Activated CD4-positive, alpha-beta T cell treated with anti-CD3 and anti-CD28 coated beads for 36 hours (primary cell): ENCODE results near the gene S1PR5. TPM values are rescaled to one million over a fixed set of nuclear protein-coding genes. Genes with fewer than 3 reads are reported as not detected.
"Not testable (repeated sequence)": the region's sequence is repeated elsewhere in the genome, so short reads cannot be mapped to it uniquely, and the experiment has no call there.

Experiments
- ATAC-seq: fragments of 200-7000 bp; cut with Tn5 transposase; one replicate; pipeline ENCODE4 v1.10.0; 2021; ENCODE audit warnings: mild to moderate bottlenecking, moderate library complexity
- CTCF ChIA-PET: fragments of 350-600 bp; sonication (Branson Sonifier 250); formaldehyde crosslinking; loops from one replicate; lab custom pipeline; 2021; ENCODE audit warnings: antibody characterized with exemption; lab: Charles Lee
- POLR2A ChIA-PET: fragments of 350-600 bp; sonication (Branson Sonifier 250); formaldehyde crosslinking; loops from one replicate; lab custom pipeline; 2021; ENCODE audit warnings: antibody characterized with exemption, inconsistent platforms; lab: Charles Lee
- DNase-seq: peaks from one replicate; pipeline ENCODE4 v3.0.0-alpha.2; 2020
- H3K27ac Mint-ChIP-seq: one replicate; pipeline ENCODE4 v1.8.0; 2021; ENCODE audit warnings: mixed read lengths
- H3K27me3 Mint-ChIP-seq: one replicate; pipeline ENCODE4 v1.8.0; 2021; ENCODE audit warnings: mixed read lengths
- H3K36me3 Mint-ChIP-seq: one replicate; pipeline ENCODE4 v1.8.0; 2021; ENCODE audit warnings: low read depth, mixed read lengths
- H3K4me1 Mint-ChIP-seq: one replicate; pipeline ENCODE4 v1.8.0; 2021; ENCODE audit warnings: mixed read lengths
- H3K4me3 Mint-ChIP-seq: one replicate; pipeline ENCODE4 v1.8.0; 2021; ENCODE audit warnings: mild to moderate bottlenecking, moderate library complexity, mixed read lengths
- H3K9me3 Mint-ChIP-seq: one replicate; pipeline ENCODE4 v1.8.0; 2021; ENCODE audit warnings: low read depth, mixed read lengths
- intact Hi-C, 2 experiments: fragments of 100-400 bp; cut with DNase I in 1 of 2; cut with micrococcal nuclease in 1 of 2; formaldehyde crosslinking; loops; one replicate each; pipeline versions ENCODE4 v1.14.2 to v1.15.1; 2022 to 2024; cut with DNase I, micrococcal nuclease
- total RNA-seq, 2 experiments: library from RNA; stranded (reverse); gene quantifications; one replicate each; pipeline ENCODE4 v1.2.3, GENCODE V29; 2021

Gene S1PR5
- total RNA-seq, 2 experiments from 2014 or later, result 0.07 to 0.11 TPM

DNA sequence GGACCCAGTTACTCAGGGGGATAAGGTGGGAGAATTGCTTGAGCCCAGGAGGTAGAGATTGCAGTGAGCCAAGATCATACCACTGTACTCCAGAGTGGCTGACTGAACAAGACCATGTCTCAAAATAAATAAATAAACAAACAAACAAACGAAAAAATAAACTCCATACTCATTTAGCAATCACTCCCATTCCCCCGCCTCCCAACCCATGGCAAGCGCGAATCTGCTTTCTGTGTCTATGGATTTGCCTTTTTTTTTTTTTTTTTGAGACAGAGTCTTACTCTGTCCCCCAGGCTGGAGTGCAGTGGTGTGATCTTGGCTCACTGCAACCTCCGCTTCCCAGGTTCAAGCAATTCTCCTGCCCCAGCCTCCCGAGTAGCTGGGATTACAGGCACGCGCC is 9.6 kb upstream of the S1PR5 start:
- CTCF ChIA-PET, DNase-seq, H3K27ac Mint-ChIP-seq, ATAC-seq, intact Hi-C loops, H3K4me3 Mint-ChIP-seq, H3K36me3 Mint-ChIP-seq, H3K9me3 Mint-ChIP-seq, H3K27me3 Mint-ChIP-seq, H3K4me1 Mint-ChIP-seq, POLR2A ChIA-PET: not testable (repeated sequence)

DNA sequence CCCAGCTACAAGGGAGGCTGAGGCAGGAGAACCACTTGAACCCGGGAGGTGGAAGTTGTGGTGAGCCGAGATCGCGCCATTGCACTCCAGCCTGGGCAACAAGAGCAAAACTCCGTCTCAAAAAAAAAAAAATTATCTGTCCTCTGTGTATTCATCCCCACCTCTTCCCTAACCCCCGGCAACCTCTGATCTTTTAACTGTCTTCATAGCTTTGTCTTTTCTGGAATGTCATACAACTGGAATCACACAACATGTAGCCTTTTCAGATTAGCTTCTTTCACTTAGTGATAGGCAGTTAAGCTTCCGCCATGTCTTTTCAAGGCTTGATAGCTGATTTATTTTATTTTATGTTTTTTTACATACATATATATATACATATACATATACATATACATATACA is 8.4 kb upstream of the S1PR5 start:
- CTCF ChIA-PET, result interaction anchor here (0.7 to 1.3 kb wide), 3 partner anchors 10 to 944 kb away, joined by 3 read pairs; no protein-coding TSS in a partner anchor
- H3K9me3 Mint-ChIP-seq, result no peaks in the 10 kb centered on the region

DNA sequence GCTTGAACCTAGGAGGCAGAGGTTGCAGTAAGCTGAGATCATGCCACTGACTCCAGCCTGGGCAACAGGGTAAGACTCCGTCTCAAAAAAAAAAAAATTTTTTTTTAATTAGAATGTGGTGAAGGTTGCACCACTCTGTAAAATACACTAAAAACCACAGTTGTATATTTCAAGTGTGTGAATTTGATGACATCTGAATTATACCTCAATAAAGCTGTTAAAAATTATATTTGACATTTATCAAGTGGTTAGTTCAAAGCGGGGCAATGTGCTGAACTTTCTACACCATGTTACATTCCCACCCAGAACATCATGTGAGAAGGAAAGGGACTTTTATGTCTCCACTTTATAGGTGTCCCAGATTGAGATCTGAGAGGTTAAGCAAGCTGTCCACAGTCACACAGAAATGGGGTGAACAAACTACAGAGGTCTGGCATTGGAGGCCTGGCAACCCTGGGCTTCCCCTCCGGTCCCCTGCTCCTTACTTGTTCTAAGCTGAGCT is 5.9 kb upstream of the S1PR5 start:
- Mint-ChIP-seq H3K9me3 (no peaks in the 10 kb centered on the region), H3K4me3 (no peak overlapping the region), H3K27me3 (peaks cover 16% of the 10 kb centered on the region), H3K27ac (no peak overlapping the region), H3K36me3 (no peaks in the 10 kb centered on the region), H3K4me1 (peaks cover 13% of the 10 kb centered on the region)
- ATAC-seq (no peak), DNase-seq (no peak)
- ChIA-PET POLR2A (interaction anchor here (0.6 kb wide), 1 partner anchor 49 kb away, joined by 3 read pairs; no protein-coding TSS in a partner anchor), CTCF (interaction anchor here (0.8 to 1.3 kb wide), 5 partner anchors 13 to 180 kb away, joined by 3 to 4 read pairs (median 3); no protein-coding TSS in a partner anchor)
- intact Hi-C loops, result no loop called here

More for the DNA sequence above, 8.4 kb upstream of the S1PR5 start:
- Mint-ChIP-seq H3K36me3 (no peaks in the 10 kb centered on the region), H3K27me3 (no peaks in the 10 kb centered on the region), H3K27ac (no peak overlapping the region), H3K4me3 (no peak overlapping the region), H3K4me1 (no peaks in the 10 kb centered on the region)
- ATAC-seq (no peak), DNase-seq (no peak)
- intact Hi-C loops, result no loop called here
- POLR2A ChIA-PET, result no interaction called here

DNA sequence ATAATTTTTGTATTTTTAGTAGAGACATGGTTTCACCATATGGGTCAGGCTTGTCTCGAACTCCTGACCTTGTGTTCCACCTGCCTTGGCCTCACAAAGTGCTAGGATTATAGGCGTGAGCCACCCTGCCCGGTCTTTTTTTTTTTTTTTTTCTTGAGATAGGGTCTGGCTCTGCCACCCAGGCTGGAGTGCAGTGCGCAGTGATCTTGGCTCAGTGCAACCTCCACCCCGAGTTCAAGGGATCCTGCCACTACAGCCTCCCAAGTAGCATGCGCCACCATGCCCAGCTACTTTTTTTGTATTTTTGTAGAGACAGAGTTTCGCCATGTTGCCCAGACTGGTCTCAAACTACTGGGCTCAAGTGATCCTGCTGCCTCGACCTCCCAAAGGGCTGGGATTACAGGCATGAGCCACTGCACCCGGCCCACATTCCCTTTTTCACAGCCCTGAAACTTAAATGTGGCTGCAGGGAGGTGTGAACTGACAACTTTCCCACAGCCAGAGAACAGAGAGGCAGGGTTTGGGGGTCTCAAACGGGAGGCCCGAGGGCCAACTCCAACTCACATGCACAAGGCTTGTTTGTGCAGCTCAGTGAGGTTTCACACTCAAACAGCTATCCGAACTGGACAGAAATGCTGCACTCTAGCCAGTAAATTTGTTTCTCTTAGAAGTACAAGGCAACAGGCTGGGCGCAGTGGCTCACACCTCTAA is 4.4 kb upstream of the S1PR5 start:
- ChIA-PET POLR2A (no interaction called here), CTCF (interaction anchor here (0.6 kb wide), 1 partner anchor 12 kb away, joined by 3 read pairs; no protein-coding TSS in a partner anchor)
- ATAC-seq (no peak), DNase-seq (no peak)
- peaks cover 23% of the 10 kb centered on the region for H3K27me3 Mint-ChIP-seq
- H3K27ac Mint-ChIP-seq, result no peak overlapping the region
- no peak overlapping the region for H3K4me3 Mint-ChIP-seq
- intact Hi-C loops, result no loop called here
- peaks cover 19% of the 10 kb centered on the region for H3K4me1 Mint-ChIP-seq
- H3K36me3 Mint-ChIP-seq, result no peaks in the 10 kb centered on the region
- H3K9me3 Mint-ChIP-seq, result no peaks in the 10 kb centered on the region

DNA sequence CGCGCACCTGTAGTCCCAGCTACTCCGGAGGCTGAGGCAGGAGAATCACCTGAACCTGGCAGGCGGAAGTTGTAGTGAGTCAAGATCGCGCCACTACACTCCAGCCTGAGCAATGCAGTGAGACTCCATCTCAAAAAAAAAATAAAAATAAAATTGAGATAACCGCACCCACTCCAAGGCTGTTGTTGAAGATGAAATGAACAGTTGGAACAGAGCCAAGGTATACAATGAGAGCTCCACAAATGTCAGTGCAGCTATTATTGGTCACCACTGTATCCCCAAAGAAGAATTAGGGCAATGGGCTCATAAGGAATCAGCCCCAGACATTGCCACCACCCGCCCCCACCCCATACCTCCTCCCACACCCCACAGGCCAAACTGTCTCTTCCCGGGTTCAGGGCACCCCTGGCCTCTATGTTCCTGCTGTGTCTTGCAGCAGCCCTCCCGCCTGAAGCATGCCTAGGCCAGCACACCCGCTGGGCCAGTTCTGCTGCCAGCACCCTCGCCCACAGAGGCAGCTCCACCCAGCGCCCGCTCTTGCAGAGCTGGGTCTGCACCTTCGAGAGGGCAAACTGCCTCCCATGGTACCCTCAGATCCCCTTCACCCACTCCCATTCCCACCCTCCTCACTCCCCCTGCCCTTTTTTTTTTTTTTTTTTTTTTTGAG is 3.5 kb upstream of the S1PR5 start:
- CTCF ChIA-PET, result interaction anchor here (0.9 kb wide), 1 partner anchor 13 kb away, joined by 3 read pairs; no protein-coding TSS in a partner anchor
- POLR2A ChIA-PET, result no interaction called here
- H3K4me3 Mint-ChIP-seq, result no peak overlapping the region
- H3K4me1 Mint-ChIP-seq, result peaks cover 20% of the 10 kb centered on the region
- intact Hi-C loops, result no loop called here
- H3K36me3 Mint-ChIP-seq, result no peaks in the 10 kb centered on the region
- no peak for DNase-seq
- no peaks in the 10 kb centered on the region for H3K9me3 Mint-ChIP-seq
- no peak for ATAC-seq
- no peak overlapping the region for H3K27ac Mint-ChIP-seq
- H3K27me3 Mint-ChIP-seq, result peaks cover 30% of the 10 kb centered on the region

DNA sequence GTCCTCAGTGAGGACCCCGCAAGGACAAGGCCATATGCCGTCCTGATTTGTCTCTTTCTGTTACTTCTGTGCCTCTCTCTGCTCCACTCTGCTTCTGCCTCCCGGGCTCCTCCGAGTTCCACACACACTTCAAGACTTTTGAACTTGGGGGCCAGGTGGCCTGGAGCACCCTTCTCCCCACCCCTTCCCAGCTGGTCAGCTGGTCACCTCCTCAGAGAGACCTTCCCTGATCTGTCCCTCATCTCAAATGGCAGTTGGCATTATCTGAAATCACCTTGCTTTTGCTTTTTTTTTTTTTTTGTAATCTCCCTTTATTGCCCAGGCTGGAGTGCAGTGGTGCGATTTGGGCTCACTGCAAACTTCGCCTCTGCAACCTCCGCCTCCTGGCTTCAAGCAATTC is 2.2 kb upstream of the S1PR5 start:
- ChIA-PET POLR2A (no interaction called here), CTCF (interaction anchor here (0.6 to 0.9 kb wide), 3 partner anchors 11 to 64 kb away, joined by 3 read pairs; no protein-coding TSS in a partner anchor)
- H3K27me3 Mint-ChIP-seq, result peaks cover 43% of the 10 kb centered on the region
- H3K27ac Mint-ChIP-seq, result no peak overlapping the region
- H3K36me3 Mint-ChIP-seq, result no peaks in the 10 kb centered on the region
- no peak for ATAC-seq
- no peak for DNase-seq
- intact Hi-C loops, result loop anchor here (5.0 to 10.0 kb wide), 2 partner anchors 225 to 227 kb away; no protein-coding TSS in a partner anchor
- no peak overlapping the region for H3K4me3 Mint-ChIP-seq
- peaks cover 21% of the 10 kb centered on the region for H3K4me1 Mint-ChIP-seq
- no peaks in the 10 kb centered on the region for H3K9me3 Mint-ChIP-seq

DNA sequence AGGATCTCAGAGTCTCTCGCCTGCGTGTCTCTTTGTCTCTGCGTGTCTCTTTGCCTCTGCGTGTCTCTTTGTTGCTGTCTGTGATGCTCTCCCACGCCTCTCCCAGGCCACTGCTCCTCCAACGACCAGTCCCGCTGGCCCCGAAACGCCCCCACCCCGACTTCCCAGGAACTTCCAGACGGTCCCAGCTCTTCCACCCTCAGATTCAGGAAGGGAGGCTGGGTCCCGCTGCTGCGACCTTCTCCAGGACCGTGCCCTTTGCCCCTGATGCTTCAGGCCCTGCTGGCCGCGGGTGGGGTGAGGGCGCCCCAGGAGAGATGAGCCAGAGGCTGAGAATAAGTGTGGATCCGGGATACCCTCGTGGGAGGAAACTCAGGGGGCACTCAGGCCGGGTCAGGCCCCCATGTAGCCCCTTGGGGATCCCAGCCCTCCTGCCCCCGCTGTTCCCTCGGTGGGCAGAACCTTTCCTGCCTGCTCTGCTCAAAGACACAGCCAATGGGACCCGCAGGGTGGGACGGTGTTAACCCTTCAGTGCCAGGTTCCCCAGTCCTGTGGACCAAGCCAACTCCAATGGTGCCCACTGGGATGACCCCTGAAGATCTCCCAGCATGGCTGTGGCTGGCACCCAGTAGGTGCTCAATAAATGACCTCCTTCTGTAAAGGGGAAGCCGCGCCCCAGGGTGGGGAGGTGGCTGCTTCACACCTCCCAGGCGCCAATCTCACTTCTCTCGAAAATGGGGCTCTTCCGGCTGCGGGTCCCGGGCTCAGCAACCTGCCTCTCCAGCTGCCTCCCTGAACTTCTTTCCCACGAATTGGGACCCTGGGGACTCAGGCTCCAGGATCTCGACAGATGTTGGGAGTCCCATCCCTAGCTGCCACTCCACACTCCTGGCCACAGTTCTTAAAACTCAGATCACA is 1.5 kb upstream of the S1PR5 start:
- ATAC-seq, result no peak
- ChIA-PET POLR2A (no interaction called here), CTCF (interaction anchor here (0.6 to 0.7 kb wide), 3 partner anchors 36 to 100 kb away, joined by 3 to 4 read pairs (median 3); no protein-coding TSS in a partner anchor)
- Mint-ChIP-seq H3K36me3 (no peaks in the 10 kb centered on the region), H3K9me3 (no peaks in the 10 kb centered on the region), H3K4me3 (peak overlapping the region; percentile 15), H3K4me1 (peaks cover 24% of the 10 kb centered on the region), H3K27ac (no peak overlapping the region), H3K27me3 (peaks cover 45% of the 10 kb centered on the region)
- intact Hi-C loops, result loop anchor here (5.0 to 10.0 kb wide), 2 partner anchors 224 to 226 kb away; no protein-coding TSS in a partner anchor
- no peak for DNase-seq

DNA sequence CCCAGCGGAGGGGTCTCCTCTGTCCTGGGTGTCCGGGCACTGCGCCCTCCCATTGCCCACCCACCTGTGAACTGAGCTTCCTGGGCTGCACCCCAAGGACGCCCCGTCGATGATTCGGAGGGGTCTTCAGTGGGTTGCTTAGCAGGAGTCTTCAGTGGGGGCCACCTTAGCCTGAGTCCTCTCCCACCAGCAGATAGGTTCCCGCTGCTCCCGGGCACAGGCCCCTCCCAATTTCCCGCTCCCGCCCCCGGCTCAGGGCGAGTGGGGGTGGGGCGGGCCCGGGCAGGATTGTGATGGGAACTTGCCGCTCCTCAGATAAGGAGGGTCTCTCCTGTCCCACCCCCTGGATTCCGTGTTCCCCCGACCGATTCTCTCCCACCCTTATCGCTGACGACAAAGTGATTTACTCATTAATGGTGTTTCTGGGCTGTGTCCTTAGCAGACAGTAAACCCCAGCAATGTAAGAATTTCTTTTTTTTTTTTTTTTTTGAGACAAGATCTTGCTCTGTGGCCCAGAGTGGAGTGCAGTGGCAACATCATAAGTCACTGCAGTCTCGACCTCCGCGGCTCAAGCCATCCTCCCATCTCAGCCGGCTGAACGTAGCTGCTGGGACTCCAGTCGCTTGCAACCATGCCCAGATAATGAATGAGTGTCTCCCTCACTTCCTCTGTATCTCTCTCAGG is 655 bp upstream of the S1PR5 start:
- ATAC-seq, result peak; percentile 43
- Mint-ChIP-seq H3K27me3 (peaks cover 53% of the 10 kb centered on the region), H3K27ac (no peak overlapping the region), H3K4me1 (peaks cover 24% of the 10 kb centered on the region), H3K4me3 (peak overlapping the region; percentile 15), H3K9me3 (no peaks in the 10 kb centered on the region), H3K36me3 (no peaks in the 10 kb centered on the region)
- ChIA-PET POLR2A (no interaction called here), CTCF (interaction anchor here (0.6 to 1.7 kb wide), 6 partner anchors 14 to 200 kb away, joined by 3 to 4 read pairs (median 4); partner anchors contain the start of gene DNM2)
- intact Hi-C loops, result loop anchor here (5.0 to 10.0 kb wide), 2 partner anchors 223 to 226 kb away; no protein-coding TSS in a partner anchor
- DNase-seq, result no peak

DNA sequence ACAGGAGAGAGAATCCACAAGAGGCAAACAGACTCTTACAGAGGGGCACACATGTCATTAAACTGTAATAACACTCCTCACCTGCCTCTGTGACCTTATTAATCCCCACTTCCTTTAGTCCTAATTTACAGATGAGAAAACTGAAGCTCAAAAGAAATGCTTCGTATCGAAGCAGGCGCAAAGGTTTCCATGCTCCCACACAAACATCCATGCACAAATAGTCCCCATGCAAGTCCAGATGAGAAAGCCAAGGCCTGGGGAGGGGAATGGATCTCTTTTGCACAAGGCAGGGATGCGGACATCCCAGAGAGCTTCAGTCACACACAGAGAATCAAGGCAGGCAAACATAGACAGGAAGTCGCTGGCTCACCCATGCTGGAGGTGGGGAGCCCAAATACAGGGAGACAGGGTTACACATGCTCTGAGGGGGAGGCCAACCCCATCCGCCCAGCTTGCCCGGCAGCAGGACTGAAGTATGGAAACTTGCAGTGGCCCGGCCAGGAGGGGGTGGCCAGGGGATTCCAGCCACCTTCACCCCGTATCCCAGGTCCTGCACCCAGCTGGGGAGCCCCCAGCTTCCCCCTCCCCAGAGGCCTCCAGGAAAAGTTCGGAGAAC is 468 bp downstream of the S1PR5 start:
- intact Hi-C loops, result loop anchor here (5.0 to 10.0 kb wide), 2 partner anchors 222 to 224 kb away; no protein-coding TSS in a partner anchor
- H3K4me1 Mint-ChIP-seq, result peaks cover 24% of the 10 kb centered on the region
- peak overlapping the region; percentile 29 for H3K4me3 Mint-ChIP-seq
- H3K9me3 Mint-ChIP-seq, result no peaks in the 10 kb centered on the region
- peaks cover 54% of the 10 kb centered on the region for H3K27me3 Mint-ChIP-seq
- ATAC-seq, result no peak
- CTCF ChIA-PET, result interaction anchor here (0.5 to 1.7 kb wide), 6 partner anchors 13 to 102 kb away, joined by 3 to 4 read pairs (median 4); no protein-coding TSS in a partner anchor
- H3K27ac Mint-ChIP-seq, result no peak overlapping the region
- POLR2A ChIA-PET, result no interaction called here
- no peaks in the 10 kb centered on the region for H3K36me3 Mint-ChIP-seq
- DNase-seq, result no peak

DNA sequence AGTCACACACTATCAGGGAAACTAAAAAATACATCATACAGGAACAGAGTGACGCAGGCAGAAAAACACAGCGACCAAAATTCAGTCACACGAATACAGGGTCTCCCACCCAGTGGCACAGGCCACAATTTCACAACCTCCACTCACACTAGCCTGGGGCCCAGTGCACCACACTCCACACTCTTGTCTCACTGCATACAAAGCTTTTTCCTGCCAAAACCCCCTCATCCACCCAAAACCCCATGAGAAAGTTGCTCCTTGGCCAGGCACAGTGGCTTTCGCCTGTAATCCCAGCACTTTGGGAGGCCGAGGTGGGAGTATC is 1.2 kb downstream of the S1PR5 start:
- ChIA-PET CTCF (interaction anchor here (0.7 to 1.0 kb wide), 2 partner anchors 64 to 124 kb away, joined by 3 read pairs; no protein-coding TSS in a partner anchor), POLR2A (no interaction called here)
- Mint-ChIP-seq H3K27me3 (peaks cover 54% of the 10 kb centered on the region), H3K4me3 (no peak overlapping the region), H3K9me3 (no peaks in the 10 kb centered on the region), H3K27ac (no peak overlapping the region), H3K36me3 (no peaks in the 10 kb centered on the region), H3K4me1 (peaks cover 24% of the 10 kb centered on the region)
- ATAC-seq (no peak), DNase-seq (no peak)
- intact Hi-C loops, result loop anchor here (5.0 to 10.0 kb wide), 2 partner anchors 221 to 224 kb away; no protein-coding TSS in a partner anchor
